8988T (cell line): ENCODE data around the gene ACKR3.

ENCODE experiments used
- DNase-seq: peaks from one replicate; pipeline ENCODE4 v3.0.0; 2011

Gene ACKR3

DNA sequence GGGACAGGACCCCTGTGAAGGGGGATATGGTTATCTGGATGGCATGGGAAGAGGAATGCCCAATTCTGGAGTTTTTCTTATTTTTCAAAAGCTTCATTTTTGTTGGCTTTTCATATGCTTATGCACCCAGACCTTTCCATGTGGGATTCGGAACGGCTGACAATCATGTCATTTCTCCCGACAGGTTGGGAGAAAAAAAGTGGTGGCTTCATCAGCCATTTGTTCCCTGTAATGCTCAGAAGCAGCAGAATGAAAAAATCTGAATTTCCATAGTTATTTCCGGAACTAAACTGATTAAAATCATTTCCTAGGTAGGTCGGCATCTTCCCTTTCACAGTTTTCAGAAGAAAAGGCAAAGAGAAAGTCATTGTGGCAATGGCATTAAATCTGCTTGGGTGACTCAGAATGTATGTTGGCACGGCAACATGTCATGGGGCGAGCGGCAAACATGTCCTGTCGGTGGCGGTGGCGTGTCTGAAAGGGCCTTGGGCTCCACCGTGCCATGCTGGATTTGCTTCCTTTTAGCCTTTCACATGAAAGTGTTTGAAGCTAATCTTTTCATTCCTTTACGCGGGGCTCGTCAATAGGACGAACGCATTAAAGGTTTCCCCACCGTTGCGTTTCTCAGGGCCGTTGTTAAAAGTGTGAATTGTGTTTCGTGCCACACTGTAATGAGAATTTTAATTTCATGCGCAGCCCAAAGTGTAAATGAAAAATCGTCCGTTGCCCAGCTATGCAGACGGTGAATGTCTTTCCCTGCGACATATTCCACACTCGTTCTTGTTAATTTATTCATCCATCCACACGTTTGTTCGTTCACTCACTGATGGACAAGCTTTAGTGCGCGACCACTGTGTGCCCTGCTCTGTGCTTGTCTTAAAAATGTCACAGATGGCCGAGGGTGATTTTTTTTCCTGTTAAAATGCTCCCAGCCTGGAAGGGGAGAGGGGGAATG, 18.5 kb downstream of the ACKR3 start:
- DNase-seq: no peak

DNA sequence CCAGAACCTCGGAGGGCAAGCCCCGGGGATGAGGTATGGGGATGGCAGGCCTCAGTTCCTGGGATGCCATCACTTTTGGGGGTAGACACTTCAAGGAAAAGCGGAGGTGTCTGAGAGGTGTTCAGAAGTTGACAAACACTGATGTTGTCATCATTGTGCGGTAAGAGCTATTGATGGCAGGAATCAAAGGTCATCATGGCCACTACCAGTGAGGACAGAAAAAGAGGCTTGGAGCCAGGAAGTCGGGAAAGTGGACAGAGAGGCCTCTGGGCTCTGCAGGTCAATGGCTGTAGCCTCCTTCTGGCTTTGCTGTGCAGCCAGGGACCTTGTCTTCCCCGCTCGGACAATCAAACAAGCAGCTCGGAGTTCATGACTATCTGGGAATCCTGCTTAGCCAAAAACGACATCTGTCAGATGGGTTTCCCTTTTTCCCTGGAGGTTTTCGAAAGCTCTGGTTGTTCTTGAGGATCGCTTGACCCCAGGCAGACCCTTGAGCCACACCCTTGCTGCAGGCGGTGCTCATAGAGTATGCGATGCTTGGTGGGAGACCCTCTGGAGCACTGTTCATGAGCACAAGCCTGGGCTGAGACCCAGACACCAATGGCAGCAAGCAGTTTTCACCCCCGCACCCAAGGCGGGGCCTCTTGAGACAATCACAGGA, 19.4 kb downstream of the ACKR3 start:
- DNase-seq: no peak

DNA sequence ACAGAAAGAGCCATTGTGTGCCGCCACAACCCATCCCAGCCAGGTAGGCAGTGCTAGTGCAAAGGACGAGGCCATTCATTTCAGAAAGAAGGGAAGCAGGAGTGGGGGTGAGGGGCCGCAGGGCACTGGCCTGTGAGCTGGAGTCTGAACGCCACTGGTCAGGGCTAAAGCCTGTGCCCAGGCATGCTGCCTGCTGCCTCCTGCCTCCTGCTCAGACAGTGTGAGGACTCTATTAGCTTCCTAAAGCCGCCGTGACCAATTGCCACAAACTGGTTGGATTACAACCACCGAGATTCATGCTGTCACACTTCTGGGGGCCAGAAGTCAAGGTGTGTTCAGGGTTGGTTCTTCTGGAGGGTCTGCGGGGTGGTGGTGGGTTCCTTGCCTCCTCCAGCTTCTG, 21.2 kb downstream of the ACKR3 start:
- no peak for DNase-seq

DNA sequence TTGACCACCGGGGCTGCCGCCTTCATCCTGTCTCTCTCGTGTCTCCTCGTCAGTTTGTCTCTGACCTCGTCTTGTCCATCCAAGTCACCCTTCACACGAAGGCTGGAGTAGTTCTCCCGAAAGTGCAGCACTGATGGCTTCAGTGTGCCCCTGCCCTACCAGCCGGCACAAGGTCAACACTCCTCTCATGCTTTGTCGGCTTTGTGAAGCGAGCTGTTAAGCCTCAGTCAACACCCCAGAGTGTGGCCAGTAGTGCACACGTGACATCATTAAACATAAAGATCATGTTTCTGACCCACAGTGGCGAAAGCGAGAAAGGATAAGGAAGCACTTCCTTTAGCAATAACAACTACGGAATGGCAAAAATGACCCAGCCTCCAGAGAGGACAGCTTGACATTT, 23.2 kb downstream of the ACKR3 start:
- no peak for DNase-seq

DNA sequence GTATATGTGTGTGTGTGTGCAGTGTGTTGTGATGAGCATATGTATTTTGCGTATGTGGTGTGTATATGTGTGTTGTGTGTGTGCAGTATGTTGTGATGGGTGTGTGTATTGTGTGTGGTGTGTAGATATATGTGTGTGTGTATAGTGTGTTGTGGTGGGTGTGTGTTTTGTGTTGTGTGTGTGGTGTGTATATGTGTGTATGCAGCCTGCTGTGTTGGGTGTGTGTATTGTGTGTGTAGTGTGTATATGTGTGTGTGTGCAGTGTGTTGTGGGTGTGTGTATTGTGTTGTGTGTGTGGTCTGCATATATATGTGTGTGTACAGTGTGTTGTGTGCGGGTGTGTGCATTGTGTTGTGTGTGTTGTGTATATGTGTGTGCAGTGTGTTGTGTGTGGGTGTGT, 23.9 kb downstream of the ACKR3 start:
- no peak for DNase-seq

DNA sequence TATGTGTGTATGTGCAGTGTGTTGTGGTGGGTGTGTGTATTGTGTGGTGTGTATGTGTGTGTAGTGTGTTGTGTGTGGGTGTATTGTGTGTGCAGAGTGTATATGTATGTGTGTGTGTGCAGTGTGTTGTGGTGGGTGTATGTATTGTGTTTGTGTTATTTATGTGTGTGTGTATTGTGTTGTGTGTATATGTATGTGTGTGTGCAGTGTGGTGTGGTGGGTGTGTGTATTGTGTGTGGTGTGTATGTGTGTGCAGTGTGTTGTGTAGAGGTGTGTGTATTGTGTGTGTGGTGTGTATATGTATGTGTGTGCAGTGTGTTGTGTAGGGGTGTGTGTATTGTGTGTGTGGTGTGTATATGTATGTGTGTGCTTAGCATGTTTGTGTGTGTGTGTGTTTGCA, 24.3 kb downstream of the ACKR3 start:
- DNase-seq: no peak

DNA sequence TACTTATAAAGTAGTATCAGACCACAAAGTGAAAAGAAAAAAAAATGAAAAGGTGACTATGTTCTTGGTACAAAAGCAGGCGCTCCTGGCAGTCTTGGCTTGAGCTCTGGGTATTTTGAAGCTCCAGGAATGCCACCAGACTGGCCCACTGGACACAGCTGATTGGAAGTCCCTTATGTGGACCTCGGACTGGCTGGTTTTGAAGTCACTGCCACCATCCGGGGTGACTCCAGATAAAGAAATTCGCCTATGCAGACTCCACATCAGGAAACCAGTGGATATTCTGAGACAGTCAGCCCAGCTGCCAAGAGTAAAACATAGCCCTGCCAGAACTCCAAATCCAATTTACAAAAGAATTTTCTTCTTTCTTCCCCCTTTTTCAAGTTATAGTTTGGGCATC, 28.0 kb downstream of the ACKR3 start:
- no peak for DNase-seq

DNA sequence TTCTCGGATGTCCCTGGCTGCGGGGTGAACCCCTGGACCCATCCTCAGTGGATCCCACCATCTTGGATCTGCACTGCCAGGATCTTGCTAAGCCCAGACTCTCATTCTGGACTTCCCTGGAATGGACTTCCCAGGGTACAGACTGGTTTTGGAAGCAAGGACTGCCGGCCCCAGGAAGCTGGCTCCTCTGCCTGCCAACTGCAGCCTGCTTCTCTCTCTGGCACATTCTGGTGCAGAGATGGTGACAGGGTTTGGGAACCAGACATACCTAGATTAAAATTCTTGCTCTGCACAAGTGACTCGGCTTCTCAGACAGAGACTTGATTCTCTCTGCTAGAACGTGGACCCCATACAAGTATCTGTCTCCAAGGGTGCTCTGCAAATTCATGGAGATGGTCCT, 29.4 kb downstream of the ACKR3 start:
- no peak for DNase-seq

DNA sequence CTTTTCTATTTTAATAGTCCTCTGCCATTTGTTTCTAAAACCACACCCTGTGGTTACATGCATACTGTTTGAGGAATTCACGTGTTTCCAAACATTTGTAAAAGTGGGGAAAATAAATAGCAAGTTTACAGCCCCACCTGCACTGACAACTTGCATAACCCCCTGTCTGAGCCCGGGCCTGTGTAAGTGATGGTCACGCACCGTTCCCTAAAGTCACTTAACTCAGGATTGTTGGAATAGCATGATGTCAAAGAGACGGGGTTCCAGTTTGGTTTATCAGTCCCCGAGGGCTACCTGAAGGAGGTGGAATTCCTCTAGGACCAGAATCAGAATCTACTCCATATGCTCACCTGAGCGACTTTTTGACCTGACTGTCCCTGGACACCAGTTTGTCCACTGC, 30.5 kb downstream of the ACKR3 start:
- no peak for DNase-seq

DNA sequence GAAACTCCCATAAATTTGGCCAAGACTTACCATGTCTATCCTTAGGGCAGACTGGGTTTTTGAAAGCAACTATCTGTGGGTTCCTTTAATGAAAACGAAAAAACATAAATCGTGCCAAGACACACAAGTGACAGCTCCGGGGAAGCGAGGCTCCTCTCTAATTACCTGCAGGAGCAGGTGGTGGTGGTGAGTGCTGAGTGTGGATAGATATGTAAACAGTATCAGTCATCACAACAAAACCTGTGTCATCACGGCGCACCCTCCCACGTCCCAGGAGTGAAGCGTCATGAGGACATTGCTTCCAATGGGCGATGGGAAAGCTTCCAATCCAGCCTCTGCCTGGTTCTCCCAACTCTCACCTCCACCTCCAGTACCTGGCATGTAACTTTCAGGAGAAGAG, 31.3 kb downstream of the ACKR3 start:
- no peak for DNase-seq

DNA sequence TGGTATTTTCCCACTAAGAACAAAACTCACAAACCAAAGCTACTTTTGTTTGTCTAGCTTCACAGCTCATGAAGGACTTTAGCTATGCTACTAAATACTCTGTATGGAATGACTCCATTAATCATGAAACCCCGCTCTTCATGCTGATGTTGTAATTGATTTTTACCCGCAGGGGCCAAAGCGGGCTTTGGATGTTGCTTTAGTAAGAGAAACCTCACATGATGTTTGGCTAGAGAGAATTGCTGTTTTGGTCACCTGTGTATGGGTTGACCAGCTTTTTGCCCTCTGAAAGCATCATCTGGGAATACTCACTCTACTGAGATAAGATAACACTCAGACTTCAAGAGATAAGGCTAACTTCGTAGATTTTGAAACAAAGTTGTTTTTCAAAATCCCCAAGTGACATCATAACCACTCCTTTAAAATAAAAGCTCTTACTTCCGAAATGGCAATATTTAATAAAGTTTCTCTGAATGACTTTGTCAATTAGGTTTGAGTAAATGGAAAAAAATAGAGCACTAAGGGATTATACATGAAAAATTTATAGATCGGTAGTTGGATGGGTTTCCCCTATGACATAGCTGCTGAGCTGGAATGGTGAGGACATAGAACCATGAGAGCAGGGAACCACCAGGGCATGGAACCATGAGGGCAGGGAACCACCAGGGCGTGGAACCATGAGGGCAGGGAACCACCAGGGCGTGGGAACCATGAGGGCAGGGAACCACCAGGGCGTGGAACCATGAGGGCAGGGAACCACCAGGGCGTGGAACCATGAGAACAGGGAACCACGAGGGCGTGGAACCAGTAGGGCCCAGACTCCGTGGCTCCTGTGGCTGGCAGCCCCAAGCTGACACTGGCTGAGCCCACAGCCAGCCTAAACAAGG, 31.9 kb downstream of the ACKR3 start:
- DNase-seq: no peak

DNA sequence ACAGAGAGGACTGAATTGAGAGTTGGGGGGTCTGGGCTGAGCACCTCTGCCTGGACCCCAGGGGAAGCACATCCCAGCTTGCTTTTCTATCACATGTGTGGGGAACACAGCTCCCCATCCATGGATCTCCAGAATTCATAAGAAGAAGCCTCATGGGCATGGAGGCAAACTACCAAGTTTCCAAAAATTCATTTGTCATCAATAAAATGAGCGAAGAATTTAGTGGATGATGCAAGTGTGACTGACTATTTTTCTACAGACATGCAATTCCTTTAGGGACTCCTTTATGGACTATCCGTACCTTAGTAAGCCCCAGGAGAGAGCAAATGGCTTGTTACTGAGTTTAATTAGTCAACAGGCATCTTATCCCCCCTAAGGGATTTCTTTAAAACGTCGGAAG, 33.1 kb downstream of the ACKR3 start:
- no peak for DNase-seq

DNA sequence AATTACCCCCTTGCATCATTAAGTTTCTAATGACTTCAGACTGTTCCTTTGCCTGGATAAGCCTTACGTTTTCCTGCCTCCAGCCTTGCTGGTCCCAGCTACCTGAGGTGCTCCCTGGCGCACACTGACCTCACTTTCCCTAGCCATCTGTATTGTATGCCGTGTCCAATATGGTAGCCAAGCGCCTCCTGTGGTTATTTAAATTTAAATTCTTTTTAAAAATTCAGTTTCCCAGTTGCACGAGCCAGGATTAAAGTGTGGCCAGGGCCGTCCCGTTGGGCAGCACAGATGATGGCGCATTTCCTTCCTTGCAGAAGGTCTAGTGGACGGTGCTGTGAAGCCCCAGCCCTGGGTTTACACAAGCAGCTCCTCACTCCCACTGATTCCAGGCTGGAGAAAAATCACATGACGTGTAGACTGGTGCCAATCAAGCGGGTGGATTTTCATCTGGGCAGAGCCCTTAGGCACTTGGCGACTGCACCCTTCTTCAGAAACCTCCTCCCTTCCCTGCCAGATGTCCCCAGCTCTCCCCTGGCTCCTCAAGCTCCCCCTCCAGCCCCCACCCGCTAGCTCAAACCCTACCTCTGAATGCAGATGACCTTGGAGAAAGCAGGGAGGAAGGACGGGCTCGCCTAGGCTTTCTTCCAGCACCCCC, 33.9 kb downstream of the ACKR3 start:
- DNase-seq: no peak

DNA sequence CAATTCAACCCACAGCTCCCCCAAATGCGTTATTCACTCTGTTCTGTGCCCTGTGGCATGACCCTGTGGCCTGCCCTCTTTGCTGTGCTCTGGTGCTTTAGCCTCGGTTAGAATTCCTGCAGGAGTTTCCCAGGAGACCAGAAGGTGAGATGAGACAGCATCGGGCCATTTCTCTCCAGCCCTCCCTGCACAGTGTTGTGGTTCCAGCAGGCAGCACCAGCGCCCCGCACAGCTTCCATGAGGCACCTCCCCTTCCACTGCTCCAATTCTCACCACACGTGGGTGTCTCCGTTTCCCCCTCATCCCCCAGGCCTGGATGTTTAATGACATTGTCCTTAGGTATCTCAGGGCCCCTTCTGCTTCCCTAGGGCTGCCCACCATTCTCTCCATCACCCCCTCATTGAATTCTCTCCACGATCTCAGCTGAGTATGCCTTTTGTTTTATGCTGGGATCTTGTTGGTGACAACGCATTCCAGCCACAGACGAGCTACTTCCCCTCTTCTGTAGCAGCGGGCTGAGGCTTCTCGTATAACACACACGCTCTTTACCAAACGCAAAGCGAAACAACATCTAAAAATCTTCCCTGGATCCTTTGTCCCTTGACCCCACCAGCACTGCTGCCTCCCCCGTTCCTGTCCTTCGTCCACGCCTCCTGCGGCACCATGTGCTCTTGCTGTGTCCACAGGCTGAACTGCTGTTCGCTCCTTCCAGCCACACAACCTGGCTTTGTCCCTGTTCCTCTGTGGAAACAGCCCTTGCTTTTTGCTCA, 35.1 kb downstream of the ACKR3 start:
- DNase-seq: no peak

DNA sequence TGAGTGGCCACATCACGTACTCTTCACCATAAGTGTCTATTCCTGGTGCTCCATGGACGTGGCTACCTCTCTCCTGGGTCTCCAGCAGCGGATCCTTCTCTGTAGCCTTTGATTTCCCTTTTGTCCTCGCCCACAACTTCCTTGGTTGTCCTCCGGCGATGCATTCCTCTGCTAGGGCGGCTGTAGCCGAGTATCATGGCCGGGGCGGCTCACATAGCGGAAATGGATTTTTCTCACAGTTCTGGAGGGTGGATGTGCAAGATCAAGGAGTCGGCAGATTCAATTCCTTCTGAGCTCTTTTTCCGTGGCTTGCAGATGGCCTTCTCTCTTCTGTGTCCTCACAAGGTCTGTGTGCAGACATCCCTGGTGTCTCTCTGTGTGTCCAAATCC, 35.7 kb downstream of the ACKR3 start:
- no peak for DNase-seq

DNA sequence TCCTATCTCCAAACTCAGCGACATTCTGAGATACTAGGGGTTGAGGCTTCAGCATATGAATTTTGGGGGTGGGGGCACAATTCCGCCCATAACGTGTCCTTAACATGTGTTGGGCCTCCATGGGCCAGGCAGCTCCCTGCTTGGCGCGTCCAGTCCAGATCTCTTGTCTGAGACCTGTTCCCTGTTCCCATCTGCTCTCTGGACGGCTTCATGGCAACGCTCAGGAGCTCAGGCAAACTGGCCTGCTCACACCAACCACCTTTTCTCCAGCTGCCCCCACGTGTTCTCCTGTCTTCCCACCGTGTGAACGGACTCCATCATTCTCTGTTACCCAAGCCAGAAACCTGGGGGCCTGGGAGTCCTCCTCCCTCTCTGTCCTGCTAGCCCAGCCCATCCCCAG, 36.4 kb downstream of the ACKR3 start:
- DNase-seq: no peak

DNA sequence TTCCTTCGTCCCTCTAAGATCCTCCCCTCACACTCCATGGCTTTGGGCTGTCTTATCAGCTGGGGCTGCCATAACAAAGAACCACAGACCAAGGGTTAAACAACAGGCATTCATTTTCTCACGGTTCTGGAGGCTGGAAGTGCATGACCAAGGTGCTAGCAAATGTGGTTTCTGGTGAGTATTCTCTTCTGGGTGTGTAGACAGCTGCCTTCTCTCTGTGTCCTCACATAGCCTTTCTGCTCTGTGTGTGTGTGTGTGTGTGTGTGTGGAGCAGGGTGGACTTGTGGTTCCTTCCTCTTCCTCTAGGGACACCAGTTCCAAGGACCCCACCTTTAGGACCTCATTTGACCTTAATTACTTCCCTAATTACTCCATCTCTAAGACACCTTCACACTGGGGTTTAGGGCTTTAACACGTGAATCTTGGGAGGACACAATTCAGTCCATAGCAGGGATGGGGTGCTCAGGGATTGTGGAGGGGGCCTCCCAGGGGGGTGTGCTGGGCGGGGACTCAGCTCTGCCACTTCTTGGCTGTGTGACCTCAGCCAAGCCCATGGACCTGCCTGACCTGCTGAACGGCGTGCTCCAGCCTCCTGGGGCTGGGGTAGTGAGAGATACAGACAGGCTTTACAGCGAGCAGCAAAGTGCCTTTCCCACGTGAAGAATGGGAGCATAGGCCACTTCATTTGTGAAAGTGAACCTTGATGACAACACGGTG, 38.0 kb downstream of the ACKR3 start:
- no peak for DNase-seq

DNA sequence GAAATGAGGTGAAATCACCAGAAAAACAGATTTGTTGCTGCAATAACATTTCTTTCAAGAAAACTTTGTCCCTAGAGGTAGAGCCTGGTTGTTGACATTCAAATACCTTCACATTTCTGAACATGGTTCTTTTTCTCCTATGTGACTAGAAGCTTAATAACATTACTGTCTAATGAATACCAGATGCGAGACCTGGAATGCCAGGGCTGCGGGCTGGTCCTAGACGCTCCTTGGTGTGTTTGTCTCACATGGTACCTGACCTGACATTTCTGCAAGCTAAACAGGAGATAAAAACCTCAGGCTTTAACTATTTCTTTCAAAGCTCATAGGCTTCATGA, 38.5 kb downstream of the ACKR3 start:
- DNase-seq: no peak

DNA sequence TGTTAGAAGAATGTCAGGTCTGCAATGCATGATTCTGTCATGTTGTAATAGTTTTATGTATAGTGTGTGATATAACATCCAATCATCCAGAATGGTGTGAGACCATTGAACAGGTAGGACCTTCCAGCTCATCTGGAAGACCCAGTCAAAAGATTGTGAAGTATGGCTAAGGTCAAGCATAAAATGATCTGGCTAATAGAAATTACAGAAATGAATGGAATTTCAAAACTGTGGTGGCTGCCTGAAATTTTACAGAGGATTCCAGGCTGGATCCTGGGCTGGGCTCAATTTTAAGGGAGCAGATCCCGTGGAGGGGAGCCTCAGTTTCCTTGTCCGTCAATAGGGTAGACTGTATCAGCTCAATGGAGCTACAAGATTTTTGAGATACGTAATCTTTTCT, 39.1 kb downstream of the ACKR3 start:
- no peak for DNase-seq

DNA sequence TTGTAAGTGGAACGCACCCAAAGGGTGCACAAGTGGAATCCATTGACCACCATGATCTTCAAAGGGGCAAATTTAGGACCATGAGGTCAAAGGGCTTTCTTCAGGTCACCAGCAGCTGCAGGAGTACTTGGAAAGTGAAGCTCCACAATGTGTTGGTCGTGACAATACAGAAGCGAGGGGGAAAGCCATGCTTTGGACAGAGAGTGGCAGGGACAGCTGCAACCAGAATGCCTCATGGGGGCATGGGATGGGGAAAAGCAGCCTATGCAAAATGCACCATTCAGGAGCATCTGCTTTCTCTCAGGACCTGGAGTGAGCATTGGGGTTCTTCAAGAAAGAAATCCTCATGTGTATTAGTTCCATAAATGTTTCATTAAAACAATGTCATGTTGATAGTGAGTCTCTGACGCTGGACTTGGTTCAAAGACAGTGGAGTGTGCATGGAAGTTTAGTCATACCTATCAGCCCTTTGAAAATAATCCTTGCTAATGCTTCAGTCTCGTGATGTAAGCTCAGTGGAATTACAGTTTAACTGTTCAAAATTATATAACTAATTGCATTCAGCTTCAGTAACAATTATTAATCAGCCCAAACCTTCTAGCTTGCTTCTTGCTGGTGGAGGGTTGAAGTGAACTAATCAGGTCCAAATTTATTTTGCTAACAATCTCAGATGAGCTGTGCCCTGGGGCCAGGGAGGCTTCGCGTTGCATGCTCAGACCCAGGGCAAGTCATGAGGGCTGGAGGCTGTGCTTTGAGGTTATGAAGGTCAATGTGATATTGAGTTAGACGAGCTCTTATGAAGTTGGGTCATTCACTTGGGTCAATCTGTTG, 41.6 kb downstream of the ACKR3 start:
- DNase-seq: no peak

DNA sequence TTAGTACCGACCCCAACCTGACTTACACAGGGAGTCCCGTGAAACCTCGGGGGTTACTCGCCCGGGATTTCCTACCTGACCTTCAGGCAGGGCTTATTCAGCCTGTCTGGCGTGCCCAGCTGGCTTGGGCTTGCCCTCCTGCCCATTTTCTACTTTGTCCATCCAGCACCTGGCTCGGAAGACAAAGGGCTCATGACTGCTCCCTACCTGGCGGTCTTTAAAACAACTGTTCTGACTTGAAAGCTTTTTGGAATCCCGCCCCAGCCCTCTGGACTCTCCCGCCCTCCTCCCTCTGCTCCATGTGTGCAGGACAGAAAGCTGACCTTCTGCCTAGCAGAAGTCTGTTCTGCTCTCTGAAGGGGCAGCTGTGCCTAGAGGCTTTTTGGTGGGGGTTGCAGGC, 43.1 kb downstream of the ACKR3 start:
- DNase-seq: no peak
